ENCODE measurements around the gene DCT.

DNA sequence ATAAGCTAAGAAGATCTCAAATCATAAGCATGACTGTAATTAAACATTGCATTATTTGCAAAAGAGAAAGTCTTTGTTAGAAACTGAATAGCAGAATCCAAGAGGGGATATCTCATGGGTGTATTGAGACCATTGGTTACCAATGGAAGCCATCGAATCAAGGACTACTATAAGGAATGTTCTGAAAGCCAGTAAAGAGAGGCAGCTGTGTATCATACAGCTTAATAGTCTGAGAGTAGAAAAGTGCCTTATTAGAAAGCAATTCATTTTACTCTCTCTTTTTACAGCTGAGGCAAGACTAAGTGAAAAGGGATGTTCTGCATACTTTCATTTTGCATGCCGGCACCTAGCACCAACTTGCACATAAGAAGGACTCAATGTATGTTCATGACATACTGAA is 7.6 kb upstream of the DCT start:
- TF ChIP-seq CTCF (IDR thresholded peaks at IDR 0.05 in 8 of 11, conservative IDR thresholded peaks at IDR 0.05 in 3 of 11) = no peak
- TF ChIP-seq POLR2A (IDR thresholded peaks at IDR 0.05) = no peak
- no peak for TF ChIP-seq POLR2AphosphoS5 (IDR thresholded peaks at IDR 0.05)
